ENCODE measurements around the gene SLC47A1.

Gene SLC47A1

DNA sequence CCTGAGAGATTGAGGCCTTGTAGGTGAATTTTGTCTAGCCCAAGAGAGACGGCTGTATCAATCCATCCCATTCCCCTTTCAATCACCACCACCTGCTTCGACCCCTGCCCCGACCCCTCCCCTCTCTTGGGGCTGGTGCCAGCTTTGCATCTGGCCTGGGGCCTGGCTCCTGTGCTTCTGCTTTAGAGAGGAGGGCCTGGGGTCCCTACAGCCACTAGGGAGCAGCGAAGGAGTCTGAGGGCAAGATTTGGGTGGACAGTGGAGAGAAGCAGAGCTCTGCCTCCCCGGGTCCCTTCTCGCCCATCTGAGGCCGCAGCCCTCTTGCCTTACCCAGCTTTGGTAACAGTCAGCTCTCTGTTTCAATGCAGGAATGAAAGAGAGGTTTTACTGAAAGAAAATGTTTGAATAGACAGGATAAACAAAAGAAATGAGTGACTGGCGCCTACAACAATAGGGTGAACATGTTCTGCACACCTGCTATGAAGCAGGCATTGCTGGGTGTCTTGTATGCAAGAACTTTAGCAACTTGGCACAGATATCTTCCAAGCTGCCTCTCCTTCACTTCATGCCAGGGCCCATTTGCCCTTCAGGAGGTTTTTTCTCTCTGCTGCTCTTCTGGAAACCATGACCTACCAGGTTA is 57.4 kb downstream of the SLC47A1 start:
- no peak for DNase-seq

DNA sequence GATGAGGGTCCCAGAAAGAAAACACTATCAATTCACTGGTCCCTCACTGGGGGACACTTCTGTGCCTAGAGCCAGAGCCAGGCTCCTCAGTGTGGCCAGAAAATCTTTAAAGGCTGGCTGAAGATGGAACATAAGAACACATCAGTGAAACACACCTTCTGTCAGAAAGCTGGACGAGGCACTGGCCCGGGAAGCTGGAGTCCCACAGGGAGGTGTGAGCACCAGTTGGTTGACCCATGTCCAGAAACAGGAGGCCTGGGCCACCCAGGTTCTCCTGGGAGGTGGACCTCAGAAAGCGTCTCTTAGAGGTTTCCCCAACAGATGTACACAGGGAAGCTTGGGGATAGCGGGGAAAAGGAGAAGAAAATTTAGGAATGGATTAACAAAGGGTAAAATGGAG is 58.7 kb downstream of the SLC47A1 start:
- DNase-seq: no peak

DNA sequence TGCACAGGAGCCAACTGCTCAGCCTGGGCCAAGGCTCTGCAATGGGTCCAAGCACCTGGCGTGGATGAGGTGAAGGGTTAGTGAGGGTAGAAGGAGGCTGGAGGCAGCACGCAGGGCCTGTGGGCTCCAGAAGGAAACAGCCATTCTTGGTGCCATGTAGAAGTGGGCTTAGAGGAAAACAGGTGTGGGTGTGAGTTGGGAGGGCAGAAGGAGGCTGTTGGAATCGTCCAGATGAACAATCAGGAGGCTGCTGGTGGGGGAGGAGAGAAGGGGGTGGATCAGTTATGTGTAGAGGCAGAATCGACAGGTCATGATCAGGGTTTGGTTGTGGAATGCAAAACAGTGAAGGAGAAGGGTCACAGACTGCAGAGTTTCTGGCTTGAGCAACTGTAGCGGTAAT is 63.2 kb downstream of the SLC47A1 start:
- no peak for DNase-seq

DNA sequence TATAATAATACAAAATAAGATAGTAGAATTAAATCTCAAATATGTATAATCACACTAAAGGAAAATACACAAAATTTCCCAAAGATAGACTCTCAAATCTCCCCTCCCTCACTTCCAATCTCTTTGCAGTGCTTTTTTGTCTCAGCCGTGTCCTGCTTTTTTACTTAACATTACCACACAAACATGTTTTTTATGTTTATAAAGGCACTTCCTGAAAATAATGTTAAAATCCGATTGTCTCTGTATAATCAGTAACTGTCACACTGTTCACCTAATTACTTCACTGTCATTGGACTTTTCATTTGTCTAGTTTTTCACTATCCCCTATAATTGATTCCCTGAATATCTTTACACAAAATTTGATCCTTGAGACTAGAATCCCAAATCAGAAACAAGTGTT is 76.7 kb downstream of the SLC47A1 start:
- DNase-seq: no peak

DNA sequence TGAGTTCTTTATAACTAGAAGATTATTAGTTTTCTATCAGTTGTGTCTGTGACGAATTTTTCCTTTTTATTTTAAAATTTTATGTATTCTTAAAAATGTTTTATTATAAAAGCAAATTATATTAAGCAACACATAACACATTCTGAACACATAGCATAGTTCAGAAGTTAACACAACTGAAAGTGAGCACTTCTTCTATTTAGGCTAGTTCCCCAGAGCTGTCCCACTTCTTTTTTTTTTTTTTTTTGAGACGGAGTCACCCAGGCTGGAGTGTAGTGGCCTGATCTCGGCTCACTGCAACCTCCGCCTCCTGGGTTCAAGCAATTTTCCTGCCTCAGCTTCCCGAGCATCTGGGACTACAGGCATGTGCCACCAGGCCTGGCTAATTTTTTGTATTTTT is 77.2 kb downstream of the SLC47A1 start:
- no peak for DNase-seq

DNA sequence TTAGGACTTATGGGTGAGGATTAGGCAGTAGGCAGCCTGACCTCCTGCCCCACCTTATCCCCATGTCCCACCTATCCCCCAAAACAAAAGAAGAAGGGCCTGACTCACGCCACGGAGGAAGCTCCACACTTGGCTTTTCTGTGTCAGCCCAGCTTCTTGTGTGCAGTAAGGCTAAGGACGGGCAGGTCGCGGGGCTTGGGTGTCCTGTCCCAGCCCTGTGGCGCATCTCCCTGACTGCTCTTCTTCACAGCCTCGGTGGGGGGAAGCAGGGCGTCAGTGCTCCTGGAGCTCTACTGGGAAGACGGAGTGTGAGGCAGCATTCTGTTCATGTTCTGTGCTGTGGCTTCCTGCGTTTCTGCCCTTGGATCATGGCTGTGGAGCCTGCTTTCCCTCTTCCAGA is 80.3 kb downstream of the SLC47A1 start:
- DNase-seq: no peak

- DNase-seq: no peak
Observed at GRCh38 chr17:19614900-19615299, 81.2 kb downstream of the SLC47A1 start.

DNA sequence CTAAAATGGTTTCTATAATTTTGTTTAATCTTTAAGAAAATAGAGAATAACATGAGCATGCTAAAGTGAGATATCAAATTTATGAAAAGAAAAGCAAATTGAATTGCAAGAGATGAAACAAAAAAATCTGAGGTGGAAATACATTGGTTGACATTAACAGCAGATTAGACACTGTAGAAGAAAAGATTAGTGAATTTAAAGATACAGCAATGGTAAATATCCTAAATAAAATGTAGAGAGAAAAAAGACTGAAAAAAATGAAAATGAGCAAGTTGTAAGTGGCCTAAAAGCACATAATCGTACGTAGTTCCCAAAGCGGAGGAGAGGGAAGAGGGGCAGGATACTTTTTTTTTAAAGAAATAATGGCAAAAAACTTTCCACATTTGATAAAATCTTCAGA is 84.4 kb downstream of the SLC47A1 start:
- DNase-seq: no peak

DNA sequence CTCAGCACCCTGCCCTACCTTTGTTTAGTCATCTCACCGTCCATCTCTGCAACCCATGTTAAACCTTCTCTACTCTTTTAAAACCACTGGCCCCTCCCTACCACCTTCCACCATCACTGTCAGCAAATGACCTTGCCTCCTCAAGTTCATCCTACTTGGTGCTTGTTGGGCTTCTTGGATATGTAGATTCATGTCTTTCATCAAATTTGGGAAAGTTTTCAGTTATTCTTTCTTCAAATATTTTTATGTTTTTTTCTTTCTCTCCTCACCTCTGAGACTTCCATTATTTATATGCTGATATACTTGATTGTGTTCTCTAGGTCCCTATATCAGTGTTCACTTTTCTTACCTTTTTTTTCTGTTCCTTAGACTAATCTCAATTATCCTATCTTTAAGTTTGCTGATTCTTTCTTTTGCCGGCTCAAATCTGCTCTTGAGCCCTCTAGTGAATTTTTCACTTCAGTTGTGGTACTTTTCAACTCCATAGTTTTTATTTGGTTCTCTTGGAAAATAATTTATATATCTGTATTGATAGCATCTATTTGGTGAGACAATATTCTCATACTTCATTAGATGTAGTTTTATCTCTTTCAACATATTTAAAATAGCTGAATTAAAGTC is 86.2 kb downstream of the SLC47A1 start:
- DNase-seq: no peak

GRCh38 chr17:19621697-19622096 is 88.0 kb downstream of the SLC47A1 start:
- no peak for DNase-seq

DNA sequence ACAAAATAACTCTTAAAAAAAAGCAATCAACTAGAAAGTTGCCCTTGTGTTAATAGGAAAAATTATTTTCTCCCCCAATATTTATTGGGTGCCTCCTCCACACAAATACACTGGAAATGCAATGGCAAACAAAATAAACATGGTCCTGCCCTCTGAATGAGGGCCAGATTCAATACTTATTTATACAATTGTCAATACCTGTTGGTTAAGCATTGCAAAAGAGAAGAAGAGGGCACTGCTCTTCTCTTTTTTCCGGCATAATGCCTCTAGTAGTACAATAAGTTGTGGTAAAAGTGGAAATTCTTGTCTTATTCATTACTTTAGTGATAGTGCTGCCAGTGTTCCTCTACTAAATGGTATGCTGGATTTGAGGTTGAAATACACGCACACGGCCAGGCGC is 92.4 kb downstream of the SLC47A1 start:
- DNase-seq: no peak
